ENCODE data around the gene KMT5B.

The KMT5B gene

GRCh38 chr11:68142441-68143309 lies 70.4 kb downstream of the KMT5B start:
- DNase-seq: no peak

GRCh38 chr11:68142028-68142412 lies 71.1 kb downstream of the KMT5B start:
- no peak for DNase-seq

GRCh38 chr11:68141246-68142027 lies 71.7 kb downstream of the KMT5B start:
- no peak for DNase-seq

GRCh38 chr11:68140496-68141245 lies 72.4 kb downstream of the KMT5B start:
- DNase-seq: no peak

GRCh38 chr11:68138237-68138636 lies 74.9 kb downstream of the KMT5B start:
- no peak for DNase-seq

- no peak for DNase-seq
Measured at GRCh38 chr11:68137833-68138232, 75.3 kb downstream of the KMT5B start.

- DNase-seq: no peak
Measured at GRCh38 chr11:68136866-68137265, 76.2 kb downstream of the KMT5B start.

- DNase-seq: no peak
Measured at GRCh38 chr11:68135161-68135560, 77.9 kb downstream of the KMT5B start.

GRCh38 chr11:68133761-68134160 lies 79.3 kb downstream of the KMT5B start:
- DNase-seq: no peak

- no peak for DNase-seq
Measured at GRCh38 chr11:68130121-68130520, 83.0 kb downstream of the KMT5B start.

GRCh38 chr11:68128682-68129327 lies 84.3 kb downstream of the KMT5B start:
- no peak for DNase-seq

- DNase-seq: no peak
Measured at GRCh38 chr11:68127714-68128681, 85.1 kb downstream of the KMT5B start.

- DNase-seq: no peak
Measured at GRCh38 chr11:68125164-68125563, 87.9 kb downstream of the KMT5B start.

- DNase-seq: no peak
Measured at GRCh38 chr11:68122936-68123539, 90.1 kb downstream of the KMT5B start.

GRCh38 chr11:68121067-68121899 lies 91.8 kb downstream of the KMT5B start, which contains the start of gene CHKA:
CHKA (minus strand) TSS chr11:68121388; CDS start chr11:68121177, 211 bp downstream.
- DNase-seq: peak; percentile 73

GRCh38 chr11:68120273-68121066 lies 92.6 kb downstream of the KMT5B start:
- DNase-seq: peak; percentile 18

- DNase-seq: no peak
Measured at GRCh38 chr11:68118706-68119448, 94.2 kb downstream of the KMT5B start.

- DNase-seq: no peak
Measured at GRCh38 chr11:68117853-68118470, 95.1 kb downstream of the KMT5B start.
